IPS DF 4.7 (cell line): ENCODE measurements around the gene MAML3.

Source experiments
- DNase-seq: peaks from one replicate; pipeline ENCODE4 v3.0.0-alpha.2; 2013; ENCODE audit warnings: low spot score; ENCODE audit errors: extremely low read depth

Gene MAML3

DNA sequence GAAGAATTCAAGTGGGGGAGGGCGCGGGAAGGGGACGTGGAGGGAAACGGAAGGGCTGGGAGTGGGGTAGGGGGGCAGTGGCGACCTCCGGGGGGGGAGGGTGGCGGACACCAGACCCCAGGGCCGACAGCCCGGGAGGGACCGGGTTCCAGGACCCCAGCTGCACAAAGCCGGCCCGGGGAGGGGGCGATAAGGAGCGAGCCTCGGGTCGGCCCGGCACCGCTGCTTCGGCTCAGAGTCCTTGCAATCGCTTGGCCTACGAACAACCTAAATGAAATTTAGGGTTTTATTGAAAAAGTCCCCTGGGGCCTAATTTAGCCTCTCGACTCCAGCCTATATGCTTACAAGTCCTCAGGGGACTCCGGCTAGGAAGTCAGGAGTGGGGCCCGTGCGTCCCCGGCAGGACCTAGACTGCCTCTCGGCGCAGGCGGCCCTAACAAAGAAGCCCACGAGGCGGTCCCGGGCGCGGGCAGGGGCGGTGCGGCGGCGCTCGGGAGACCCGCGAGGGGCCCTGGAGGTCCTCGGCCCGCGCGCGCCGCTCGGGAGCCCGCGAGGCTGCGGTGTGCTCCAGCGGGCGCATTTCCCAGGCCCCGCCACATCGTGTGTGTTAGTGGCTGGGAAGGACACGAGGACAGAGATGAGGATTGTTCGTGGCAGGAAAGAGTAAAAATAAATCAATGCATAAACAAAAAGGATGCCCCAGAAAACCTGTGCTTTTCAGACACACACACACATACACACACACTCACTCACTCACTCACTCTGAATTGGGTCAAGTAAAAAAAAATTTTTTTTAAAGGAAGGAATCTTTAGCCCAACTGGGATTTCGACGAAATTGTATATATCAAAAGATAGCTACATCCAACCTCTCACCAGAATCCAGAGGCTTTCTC, 418.4 kb downstream of the MAML3 start:
- no peak for DNase-seq

DNA sequence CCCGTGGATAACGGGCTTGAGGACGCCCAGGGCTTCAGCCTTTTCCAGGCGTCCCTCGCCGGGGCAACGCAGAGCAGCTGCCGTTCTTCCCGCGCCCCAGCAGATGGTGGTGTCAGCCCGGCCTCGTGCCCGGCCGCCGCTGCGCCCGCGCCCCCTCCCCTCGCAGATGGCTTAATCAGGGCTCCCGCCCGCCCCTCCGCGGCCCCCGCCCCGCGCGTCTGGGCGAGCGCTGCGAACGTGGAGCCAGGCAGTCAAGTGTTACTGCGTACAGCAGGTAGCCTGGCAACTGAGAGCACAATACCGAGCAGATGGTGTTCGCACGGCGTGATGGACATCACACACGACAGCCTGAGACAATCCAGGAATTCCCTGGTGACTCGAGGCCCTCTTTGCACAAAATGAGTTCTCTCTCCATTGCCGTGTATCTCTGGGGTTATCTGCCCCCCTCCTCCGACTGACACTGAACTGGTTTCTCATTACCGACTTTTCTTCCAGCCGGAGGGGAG, 419.1 kb downstream of the MAML3 start:
- peak; percentile 22 for DNase-seq

DNA sequence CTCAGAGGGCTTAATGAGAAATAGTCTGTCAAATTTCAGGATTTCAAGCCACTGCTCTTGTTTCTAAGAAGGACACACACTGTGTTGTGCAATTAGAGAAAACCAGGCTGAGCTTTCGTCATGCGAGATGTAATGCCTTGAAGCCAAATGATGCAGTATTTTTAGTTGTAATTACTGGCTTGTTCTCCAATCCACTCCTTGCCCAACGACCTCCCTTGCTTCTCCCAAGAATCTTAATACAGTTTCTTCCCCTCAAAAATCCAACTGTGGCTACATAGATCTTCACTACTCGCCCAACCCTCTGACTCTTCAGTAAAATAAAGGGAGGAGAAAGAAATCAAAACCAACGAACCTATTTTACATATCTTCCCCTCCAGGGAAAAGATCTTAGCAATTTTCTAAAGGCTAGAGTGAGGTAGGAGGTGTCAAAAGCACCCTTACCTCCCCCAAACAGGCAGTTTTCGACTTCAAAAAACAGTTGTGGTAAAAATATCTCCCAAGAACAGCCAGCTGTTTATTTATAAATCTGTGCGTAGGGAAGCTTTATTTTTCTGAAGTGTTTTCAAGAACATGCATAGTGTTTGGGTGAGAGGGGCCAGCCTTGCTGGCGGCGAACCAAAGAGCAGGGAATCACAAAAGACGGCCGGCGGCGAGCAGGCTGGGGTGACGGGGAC, 419.6 kb downstream of the MAML3 start:
- DNase-seq, result no peak

DNA sequence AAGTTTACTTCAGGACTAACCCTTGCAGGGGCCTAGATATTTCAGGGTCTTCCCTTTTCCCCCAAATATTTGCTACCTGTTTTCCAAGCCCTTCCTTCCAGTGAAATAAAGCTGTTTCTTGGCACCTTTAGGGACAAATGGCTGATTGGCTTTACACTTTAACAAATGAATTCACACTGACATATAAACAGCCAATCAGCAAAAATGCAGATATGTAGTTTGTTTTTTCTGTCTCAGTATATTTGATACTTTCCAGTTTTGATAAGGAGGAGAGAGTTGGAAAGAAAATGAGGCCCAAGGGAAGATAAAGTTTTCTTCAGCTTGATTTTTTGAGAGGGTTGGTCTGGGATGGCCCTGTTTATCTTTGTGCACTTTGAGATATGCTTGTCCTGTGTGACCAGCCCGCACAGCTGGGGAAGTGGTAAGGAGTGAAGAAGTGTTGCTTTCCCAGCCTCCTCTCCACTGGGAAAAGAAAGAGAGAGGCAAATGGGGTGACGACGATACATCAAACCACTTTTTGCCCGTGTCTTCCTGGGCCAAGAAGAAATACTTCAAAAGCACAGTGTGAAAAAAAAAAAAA, 420.9 kb downstream of the MAML3 start:
- DNase-seq, result no peak

DNA sequence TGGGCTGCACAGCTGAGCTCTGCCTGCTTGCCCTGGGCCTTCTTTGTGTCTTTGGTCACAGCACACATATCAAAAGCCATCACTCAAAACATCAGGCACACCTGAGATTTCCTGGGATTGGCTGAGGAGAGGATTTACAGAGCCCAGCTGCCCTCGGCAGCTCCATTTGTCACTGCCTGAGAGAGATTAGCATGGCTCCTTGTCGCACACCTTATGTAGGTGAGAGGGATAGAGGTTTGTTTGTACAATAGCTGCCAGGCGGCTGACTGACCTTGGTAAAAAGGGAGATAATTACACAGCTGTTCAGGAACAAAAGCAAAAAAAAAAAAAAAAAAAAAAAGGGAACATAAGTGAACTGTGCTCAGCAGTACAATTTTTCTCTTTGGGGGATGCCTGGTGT, 425.1 kb downstream of the MAML3 start:
- no peak for DNase-seq

DNA sequence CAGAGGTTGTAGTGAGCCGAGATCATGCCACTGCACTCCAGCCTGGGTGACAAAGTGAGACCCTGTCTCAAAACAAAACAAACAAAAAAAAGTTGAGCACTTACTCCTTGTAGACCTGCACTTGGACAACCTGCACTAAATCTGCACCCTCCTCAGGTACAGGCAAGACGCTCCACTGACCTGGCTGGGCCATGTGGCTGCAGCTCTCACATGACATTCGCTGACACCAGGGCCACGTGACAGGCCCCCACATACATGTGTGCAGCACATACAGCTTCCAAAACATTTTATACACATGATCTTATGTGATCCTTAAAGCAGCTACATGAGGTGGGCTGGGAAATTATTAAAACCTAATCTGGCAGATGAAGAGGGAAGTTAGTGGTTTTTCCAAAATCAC, 425.8 kb downstream of the MAML3 start:
- DNase-seq, result no peak

DNA sequence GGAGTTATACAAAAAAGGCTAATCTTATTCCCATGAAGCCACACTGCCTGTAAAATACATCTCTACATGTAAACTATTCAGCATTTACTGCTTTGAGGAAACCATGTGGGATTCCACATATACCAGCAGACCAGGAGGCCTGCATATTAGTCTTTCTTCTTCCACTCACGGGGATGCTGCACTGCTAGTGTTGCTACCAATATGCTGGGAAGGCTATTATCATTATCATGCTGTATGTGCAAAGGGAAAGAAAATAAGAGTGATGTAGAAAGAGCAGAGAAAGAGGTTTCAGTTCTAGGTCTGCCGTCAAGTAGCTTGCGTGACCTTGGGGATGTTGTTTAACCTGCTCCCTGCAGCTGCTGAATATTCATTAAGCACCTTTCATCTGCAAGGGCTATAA, 427.4 kb downstream of the MAML3 start:
- no peak for DNase-seq

DNA sequence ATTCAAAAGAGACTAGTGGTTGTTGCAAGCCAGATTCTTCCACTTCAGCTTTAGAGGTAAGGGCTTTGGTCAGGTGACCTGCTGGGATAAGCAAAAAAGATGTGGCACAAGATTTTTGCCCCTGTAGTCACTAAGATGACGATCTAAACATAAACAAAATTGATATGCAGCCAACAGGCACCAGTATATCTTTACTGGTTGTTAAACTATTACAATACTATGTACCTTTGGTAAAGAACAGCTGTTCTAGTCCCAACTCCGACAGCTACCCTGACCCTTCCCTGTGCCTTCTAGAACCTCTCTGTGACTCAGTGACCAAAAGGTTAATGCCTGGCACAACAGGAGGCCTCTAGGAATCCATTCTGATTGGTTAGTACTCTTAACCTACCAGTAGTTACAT, 428.7 kb downstream of the MAML3 start:
- no peak for DNase-seq

DNA sequence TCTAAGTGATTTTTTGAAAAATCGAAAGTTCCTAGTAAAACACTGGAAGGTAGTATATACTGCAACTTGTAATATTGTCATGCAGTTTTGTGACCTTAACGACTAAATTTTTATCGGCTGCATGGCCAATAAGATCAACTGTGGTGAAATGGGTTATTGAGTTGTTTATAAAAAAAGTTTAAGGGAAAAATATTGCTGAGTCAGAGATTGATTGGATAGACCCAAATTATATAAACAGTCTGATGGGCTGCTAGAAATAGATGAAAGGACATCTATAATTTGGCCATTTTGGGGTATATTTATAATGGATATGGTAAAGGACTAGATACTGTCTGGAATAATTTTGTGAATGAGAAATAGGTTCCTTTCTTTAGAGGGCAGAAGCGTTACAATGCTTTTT, 432.2 kb downstream of the MAML3 start:
- no peak for DNase-seq

DNA sequence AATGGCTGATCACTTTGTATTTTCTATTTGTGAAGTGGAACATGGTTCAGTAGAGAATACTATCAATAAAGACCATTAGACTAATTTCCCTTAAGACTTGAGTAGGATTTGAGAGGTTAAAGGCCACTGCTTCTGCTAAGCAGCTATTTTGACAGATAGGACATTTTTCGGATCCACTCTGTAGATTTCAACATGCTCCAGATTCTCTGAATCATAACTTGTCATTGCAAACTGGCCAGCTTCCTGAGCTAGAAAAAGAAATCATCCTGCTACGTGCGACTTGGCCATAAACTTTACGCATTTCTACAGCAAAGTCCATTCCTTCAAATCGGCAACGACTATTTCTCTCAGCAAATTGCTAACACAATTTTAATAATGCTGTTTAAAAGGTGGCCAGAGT, 433.2 kb downstream of the MAML3 start:
- DNase-seq, result no peak

DNA sequence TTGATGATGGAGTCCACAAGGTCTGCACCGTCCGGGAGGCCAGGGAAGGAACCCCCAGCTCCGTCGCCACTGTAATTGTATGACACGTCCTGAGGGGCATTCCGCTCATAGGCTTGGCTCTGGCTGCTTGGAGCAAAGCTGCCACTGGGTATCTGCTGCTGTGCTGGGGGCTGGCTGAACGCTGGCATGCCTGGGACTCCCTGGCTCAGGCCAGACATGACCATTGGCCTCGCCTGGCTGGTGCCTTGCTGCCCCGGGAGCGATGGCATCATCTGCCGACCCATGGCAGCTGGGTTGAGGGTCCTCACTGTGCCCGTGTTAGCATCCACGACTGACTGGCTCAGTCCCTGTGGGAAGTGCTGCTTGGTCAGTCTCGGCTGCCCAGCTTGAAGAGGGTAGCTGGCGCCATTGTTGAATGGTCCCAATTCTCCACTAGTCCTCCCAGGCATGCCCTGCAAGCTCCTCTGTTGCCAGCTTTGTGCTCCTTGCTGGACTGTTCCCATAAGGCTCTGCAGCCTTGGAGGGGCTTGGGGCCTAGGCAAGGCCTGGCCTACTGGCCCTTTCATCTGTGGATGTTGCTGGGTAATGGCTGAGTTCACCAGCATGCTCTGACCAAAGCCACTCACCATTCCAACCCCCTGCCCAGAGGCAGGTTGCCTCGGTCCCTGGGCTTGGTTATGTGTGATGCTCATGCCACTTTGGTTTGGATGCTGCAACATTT, 434.4 kb downstream of the MAML3 start:
- no peak for DNase-seq

DNA sequence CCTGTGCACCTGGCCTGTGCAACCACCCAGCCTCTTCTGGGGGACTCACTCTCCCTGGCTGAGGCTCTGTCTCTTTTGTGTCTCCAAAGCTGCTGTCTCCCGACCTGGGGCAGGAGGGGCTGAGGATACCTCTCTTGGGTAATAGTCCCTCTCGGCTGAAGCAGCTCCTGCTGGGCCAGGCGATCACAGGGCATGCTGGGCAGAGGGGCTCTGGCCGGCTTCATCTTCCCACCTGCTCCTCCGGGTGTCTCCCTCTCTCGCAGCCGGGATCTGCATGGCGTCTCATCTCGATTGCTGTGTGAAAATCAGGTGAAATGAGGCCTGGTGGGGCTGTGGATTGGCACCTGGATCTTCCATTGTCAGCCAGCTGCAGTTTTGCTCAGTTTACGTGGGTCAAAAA, 435.2 kb downstream of the MAML3 start:
- no peak for DNase-seq

DNA sequence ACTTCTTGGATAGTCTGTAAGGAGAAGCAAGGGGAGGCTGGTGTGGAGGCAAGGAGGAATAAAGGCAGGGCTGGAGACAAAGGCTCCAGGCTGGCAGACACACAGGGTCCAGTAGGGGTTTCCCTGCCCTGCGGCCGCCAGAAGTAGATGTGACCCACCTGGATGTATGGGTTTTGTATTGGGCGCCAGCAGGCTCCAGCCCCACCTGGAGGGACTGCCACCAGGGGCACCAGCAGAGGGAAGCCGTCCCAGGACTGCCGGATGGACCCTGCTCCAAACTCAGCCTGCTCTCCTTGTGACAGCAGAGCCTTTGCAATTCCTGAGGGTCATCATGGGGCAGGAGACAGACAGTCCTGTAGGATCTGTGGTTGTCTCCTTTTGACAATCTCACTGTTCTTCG, 435.6 kb downstream of the MAML3 start:
- no peak for DNase-seq

DNA sequence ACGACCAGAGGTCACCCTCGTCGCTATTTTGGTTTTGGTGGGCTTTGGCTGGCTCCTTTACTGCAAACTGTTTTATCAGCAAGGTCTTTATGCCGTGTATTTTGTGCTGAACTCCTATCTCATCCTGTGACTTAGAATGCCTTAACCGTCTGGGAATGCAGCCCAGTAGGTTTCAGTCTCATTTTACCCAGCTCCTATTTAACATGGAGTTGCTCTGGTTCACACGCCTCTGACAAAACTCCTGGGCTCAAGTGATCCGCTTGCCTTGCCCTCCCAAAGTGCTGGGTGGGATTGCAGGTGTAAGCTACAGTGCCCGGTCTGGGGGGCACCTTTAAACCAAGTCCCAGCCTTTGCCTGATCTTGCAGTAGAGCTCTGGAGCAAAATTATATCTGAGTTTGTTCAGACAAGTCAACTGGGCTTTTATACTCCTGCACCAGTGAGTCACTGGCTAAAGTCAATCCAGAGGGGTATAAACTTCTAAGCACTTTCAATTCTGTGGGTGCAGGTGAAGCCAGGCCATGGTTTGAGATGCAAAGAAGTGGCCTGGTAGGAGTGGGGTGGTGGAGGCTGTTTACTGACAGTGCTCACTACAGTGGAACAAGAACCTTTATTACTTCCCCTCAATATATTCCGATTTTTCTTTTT, 438.1 kb downstream of the MAML3 start:
- no peak for DNase-seq

DNA sequence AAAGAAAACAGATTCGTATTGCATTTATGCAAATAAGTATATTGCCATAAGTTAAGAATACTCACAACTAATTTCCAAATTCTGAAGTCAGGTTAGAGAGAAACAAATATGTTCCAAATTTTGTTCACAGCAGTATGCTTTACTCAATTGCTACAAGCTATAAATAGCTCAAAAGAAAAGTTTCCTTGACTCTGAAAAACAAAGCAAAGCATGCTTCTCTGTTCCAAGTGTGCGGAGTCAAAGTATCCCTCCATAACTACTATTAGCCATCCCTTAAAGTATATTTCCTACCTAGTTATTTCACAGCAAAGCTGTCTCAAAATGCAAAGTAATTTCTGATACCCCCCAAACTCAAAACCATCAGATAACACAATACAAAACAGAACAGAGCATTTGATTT, 441.1 kb downstream of the MAML3 start:
- no peak for DNase-seq

DNA sequence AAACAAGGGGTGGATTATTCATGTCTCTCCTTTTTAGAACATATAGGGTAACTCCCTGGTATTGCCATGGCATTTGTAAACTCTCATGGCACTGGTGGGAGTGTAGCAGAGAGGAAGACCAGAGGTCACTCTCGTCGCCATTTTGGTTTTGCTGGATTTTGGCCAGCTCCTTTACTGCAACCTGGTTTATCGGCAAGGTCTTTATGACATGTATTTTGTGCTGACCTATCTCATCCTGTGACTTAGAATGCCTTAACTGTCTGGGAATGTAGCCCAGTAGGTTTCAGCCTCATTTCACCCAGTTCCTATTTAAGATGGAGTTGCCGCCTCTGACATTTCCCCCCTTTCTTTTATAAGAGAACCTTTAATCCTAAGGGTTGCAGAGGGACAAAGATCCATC, 442.5 kb downstream of the MAML3 start:
- no peak for DNase-seq

DNA sequence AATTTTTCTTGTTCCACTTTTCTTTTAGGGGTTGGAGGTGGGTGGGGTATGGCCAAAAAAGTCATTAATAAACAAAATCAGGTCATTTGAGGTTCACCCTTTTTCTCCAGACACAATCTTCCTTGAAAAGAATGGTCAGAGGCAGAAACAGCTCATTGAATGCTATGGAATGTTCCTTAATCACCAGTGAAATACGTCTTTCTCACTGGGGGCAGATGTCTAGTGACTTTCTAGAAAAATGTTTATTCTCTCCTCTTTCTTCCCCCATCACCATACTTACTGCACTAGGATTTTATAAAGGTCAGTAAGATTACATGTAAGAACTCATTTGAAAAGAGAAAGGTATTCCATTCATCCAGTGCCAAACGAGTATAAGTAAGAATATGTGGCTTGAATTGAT, 443.9 kb downstream of the MAML3 start:
- no peak for DNase-seq

DNA sequence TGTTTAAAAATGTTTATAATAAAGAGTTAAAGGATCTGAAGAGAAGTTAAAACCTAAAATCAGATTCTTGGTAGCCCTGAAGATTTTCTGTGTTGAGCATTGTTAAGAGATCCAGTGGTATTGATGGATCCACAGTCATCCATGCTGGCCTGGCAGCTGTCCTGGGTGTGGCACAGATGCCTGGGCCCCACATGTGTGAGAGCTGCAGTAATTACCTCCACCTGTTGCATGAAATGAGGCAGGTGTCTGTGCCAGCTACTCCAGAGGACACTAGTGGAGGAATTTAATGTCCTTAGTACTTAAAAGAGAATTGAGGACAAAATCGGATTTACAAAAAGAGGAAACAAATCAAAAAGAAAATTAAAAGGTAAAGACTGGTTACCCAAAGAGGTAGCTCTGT, 444.3 kb downstream of the MAML3 start:
- no peak for DNase-seq

DNA sequence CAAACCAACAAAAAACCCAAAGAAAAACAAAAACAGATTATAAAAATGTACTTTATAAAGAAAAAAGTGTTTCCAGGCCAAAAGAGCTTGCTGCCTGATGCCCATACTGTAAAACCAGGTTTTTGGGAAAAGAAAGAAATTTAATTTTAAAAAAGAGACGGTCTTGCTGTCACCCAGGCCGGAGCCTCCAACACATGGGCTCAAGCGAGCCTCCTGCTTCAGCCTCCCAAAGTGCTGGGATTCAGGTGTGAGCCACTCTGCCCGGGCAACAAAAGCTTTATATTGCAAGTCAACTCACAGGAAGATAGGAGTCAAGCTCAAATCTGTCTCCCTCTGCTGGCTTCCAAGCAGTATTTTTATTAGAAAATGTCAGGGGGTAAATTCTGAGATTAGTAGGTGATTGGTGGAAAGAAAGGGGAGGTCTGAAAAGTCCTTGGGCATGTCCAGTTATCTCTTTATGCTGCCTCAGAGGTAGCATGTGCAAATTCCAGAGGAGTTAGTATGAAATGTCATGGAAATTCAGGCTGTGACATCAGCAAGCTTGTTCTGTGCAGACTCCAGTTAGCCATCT, 449.0 kb downstream of the MAML3 start:
- DNase-seq, result no peak

DNA sequence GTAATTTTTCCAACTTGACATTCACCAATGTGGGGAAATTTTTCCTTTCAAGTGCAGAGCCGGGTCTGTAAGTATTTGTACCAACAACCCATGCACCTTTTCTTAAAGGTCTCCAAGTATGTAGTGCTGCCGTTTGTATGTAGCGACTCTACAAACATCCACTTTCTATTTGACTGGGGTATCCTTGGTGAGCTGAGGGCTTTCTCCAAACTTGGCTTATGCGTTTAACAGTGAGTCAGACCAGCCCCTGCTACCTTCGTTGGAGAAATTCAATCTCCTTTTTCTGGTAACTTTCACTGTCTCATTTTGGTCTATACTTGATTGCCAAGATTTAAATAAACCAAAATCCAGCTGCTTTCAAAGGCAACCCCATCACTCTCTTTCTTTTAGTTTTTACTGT, 453.4 kb downstream of the MAML3 start:
- DNase-seq, result no peak
